GM21528 (cell line): ENCODE data around the gene BUB3.

Source experiments
- ATAC-seq: cut with Tn5 transposase; IDR thresholded peaks from one replicate; pipeline ENCODE4 v1.9.1; 2021; ENCODE audit warnings: mild to moderate bottlenecking, moderate library complexity; ENCODE audit not compliant: unreplicated experiment, low FRiP score

BUB3 gene

GRCh38 chr10:123191886-123192285, 37.7 kb downstream of the BUB3 start:
- no peak for ATAC-seq

DNA sequence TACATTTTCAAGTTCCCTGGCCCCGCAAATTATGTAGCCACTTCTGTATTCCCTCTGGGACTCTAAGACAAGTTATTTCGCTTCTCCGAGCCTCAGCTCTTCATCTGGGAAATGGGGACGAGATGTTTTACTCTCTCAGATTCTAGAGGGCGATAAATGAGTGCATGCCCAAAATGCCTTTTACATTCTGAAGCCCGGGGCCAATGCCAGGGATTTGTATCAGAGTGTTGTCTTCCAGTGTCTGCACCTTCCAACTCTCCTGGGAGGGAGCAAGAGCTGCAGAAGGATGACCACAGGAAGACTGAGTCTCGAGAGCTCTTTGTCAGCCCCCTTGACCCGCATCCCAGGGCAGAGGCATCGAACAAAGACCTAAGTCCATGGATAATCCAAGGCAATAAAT, 39.9 kb downstream of the BUB3 start:
- ATAC-seq, result no peak

- no peak for ATAC-seq
These were observed 46.3 kb downstream of the BUB3 start for GRCh38 chr10:123200531-123200930.

DNA sequence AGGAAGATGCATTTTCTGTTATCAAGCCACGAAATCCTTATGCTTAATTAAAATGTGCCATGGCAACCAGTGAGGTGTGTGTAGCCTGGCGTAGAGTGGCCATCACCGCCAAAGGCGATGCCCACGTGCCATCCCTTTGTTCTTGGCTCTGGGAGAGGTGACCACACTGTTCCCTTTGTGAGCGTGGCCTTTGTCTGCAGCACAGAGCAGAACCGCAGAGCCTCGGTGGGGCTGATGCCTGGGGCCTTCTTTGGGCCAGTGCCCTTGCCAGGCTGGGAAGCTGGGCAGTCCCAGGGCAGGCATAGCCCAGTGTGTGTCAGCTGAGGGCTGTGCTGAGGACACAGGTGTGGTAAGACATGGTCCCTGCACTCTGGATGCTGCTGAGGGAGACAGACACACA, 48.3 kb downstream of the BUB3 start:
- ATAC-seq, result no peak

GRCh38 chr10:123203393-123204126, 49.4 kb downstream of the BUB3 start:
- no peak for ATAC-seq

DNA sequence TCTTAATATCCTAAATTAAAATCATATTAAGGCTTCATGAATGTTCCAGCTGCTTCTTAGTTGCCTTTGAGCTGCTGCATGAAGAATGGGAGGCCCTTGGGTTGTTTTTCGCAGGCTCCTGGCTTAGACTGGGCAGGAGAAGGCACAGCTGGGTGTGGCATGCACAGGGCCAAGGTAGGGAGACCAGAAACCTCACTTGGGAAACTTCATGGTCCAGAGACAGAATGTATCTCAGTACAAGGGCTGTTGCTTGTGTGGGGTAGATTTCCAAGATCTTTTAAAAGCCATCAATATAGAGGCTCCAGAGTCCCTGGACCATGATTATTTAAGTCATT, 49.9 kb downstream of the BUB3 start:
- no peak for ATAC-seq

DNA sequence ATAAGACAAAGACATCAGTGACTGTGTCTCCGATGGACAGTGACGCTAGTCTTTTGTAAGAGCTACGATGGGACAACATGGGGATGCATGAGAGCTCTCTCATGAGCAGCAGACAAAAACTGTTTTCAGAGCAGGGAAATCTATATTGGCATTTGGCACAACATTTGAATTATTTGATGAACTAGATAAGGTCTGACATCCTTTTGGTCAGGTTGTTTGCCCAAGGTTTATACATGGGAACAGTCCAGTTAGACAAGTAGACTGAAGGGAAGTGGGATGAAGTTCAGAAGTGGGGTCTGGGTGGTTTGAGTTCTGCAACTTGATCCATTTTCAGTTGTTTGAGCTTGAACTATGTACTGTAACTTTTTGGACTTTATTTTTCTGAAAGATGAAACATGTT, 50.8 kb downstream of the BUB3 start:
- no peak for ATAC-seq

GRCh38 chr10:123212063-123212462, 57.9 kb downstream of the BUB3 start:
- ATAC-seq, result no peak

DNA sequence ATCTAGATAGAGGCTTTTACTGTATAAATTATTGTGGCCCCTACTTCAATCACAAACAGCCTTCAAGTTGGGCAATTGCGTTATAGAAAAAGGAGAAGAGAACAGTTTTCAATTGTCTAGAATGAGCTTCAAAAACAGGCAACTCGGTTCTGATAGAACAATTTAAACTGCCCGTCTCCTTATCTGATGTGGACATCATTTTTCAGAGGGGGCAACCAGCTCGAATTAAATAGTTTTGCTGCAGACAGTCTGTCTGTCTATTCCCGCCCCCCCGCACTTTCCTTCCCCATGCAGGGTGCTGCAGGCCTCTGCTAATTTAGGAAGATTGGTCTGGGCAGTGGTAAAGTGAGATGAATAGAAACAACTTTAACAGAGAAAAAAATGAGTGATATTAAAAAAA, 58.4 kb downstream of the BUB3 start:
- no peak for ATAC-seq

- ATAC-seq, result no peak
These were observed 59.0 kb downstream of the BUB3 start for GRCh38 chr10:123213192-123213591.
